ENCODE results near the gene OR2AT4.

DNA sequence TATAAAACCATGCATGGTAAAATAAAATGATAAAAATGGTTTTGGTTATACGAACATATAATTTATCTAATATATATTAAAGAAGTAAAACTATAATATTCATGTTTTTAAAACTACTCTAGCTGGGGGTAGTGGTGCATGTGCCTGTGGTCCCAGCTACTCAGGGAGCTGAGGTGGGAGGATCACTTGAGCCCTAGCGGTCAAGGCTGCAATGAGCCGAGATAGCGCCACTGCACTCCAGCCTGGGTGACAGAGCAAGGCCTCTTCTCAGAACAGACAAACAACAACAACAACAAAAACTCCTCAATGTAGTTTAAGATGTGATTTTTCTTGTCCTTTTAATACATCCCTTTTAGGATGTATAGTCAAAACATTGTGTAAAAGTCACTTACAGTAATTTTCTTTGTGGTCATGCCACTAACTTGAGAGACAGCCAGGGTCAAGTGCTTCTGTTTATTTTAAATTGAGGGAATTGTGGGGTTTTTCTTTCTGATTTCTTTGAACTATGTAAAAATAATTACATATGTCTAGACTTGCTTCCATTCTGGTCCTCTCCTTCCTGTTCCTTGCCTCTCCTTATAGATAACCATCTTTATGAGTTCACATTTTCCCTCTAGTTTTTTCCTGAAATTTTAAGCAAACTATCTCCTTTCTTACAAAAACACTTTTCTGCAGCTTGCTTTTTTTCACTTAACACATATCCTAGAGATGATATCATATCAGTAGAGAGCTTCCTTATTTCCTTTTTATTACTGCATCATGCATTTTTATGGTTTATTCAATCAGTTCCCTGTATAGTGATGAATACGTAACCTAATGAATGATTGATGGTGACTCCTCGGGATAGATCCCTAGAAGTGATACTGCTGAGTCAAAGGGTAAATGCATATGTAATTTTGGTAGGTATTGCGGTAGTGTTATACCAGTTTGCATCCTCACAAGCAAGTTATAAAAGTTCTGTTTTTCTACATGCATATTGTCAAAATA lies 9.1 kb downstream of the OR2AT4 start:
- TF ChIP-seq POLR2A (IDR thresholded peaks at IDR 0.05), result no peak
- TF ChIP-seq, protein P1, sequence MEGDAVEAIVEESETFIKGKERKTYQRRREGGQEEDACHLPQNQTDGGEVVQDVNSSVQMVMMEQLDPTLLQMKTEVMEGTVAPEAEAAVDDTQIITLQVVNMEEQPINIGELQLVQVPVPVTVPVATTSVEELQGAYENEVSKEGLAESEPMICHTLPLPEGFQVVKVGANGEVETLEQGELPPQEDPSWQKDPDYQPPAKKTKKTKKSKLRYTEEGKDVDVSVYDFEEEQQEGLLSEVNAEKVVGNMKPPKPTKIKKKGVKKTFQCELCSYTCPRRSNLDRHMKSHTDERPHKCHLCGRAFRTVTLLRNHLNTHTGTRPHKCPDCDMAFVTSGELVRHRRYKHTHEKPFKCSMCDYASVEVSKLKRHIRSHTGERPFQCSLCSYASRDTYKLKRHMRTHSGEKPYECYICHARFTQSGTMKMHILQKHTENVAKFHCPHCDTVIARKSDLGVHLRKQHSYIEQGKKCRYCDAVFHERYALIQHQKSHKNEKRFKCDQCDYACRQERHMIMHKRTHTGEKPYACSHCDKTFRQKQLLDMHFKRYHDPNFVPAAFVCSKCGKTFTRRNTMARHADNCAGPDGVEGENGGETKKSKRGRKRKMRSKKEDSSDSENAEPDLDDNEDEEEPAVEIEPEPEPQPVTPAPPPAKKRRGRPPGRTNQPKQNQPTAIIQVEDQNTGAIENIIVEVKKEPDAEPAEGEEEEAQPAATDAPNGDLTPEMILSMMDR (IDR thresholded peaks at IDR 0.05), result no peak
- TF ChIP-seq POLR2AphosphoS5 (IDR thresholded peaks at IDR 0.05), result no peak
